IPS-NIHi7 (cell line): ENCODE results near the gene CNTNAP2.

Experiments used
- DNase-seq: peaks from one replicate; pipeline ENCODE4 v3.0.0; 2012; ENCODE audit warnings: mixed read lengths; ENCODE audit errors: extremely low spot score

CNTNAP2 gene

GRCh38 chr7:148093375-148094166 is 1977.0 kb downstream of the CNTNAP2 start:
- DNase-seq, result no peak

DNA sequence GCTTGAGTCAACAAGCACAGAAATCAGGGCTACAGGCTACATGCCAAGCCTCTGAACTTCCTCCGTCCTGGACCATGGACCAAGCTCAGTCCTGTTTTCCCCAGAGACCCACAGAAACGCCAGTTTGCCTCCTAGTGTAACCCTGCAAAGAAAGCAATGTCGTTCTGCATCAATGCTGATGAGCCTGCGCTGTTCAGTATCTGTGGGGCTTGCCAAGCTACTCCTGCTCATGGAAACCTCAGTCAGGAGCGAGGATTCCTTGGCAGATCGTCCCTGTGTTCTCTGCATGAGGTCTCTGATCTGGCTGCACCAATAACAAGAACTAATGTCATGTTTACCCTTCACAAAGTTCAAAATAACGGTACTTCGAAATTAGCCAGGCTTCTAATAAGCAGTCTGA is 1978.5 kb downstream of the CNTNAP2 start:
- DNase-seq, result no peak

DNA sequence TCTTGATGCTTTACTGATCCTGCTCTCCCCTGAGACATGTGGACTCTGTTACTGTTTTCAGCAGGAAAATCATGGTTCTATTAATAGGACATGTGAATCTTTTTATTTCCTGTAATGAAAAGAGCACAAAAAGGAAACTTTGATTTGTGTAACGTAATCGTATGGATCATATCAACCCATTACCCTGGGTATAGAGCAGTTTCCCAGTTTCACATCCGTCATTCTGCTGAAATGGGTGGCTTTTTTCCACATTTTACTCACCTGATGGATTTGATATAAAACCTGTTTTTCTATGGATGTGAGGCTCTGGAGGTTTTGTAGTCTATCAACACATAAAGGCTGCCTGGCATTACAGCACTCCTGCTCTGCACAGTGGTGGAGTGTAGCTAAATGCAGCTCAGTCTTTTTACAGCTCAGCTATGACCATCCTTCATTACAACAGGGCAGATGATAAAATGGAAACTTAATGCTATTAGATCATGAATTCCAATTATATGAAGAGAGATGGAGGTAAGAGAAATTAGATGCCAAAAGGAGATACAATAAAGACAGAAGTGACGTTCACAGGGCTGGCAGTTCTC is 1987.6 kb downstream of the CNTNAP2 start:
- no peak for DNase-seq

DNA sequence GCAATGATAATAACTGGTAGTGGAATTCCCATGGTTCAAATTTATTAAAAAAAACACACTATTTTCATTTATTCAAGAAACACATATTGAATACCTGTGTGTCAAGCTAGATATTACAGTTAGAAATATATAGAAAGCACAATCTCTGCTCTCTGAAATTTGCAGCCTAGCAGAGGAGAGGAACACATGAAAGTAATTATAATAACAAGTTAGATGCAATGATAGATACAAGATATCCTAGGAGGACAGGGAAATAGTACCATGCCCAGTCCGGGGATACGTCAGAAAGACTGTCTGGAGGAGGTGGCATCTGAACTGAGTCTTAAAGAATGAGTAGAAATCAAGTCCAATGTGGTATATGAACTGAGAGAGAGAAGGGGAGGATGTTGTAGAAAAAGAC is 1988.3 kb downstream of the CNTNAP2 start:
- no peak for DNase-seq

GRCh38 chr7:148105853-148106252 is 1989.3 kb downstream of the CNTNAP2 start:
- no peak for DNase-seq

GRCh38 chr7:148107443-148108127 is 1991.0 kb downstream of the CNTNAP2 start:
- no peak for DNase-seq

DNA sequence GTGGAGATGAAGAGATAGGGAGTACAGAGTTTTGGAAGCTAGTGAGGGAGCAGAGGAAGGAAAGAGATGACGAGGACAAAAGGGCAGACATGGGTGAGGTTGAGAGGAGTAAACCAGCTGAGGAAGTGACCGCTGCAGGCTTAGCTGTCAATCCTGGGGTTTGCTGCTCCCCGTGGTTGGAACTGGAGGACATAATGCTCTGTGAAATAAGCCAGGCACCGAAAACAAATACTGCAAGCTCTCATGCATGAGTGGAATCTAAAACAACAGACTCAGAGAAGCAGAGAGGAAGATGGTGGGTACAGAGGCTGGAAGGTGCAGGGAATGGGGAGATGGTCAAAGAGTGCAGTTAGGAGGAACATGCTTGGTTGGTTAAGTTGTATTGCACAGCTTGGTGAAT is 1991.8 kb downstream of the CNTNAP2 start:
- DNase-seq, result no peak

DNA sequence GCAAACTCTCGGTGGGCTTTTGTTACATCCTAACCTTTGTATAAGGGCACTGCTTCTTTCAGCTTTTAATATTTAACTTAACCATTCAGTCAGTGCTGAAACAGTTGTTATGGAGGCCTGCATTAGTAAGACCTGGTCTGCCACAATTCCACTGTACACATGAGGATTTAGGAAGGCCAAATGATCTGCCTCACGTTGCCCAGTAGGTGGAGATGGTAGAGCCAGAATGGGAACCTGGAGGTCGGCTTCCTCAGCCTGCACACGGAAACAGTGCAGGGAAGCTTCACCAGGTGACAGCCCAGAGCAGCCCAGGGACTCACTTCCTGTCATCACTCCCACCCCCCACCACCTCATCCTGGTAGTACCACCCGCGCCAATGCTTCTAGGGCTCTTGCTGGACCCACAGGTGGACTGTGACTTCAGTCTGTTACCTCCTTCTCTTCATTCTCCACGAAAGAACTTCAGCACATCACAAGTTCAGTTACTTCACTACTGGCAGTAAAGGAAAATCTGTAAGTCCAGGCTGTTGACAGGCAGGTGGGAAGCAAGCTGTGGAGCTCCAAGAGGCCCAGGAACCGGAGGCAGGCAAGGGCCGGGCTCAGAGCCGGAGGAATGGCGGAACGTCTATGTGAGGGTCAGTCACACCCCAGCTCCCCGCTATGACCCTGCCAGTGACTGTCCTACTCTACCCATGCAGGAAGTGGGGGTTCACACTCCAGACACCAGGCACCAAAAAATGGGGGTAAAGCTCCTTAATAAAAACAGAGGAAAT is 1993.7 kb downstream of the CNTNAP2 start:
- DNase-seq, result peak; percentile 62

GRCh38 chr7:148114804-148115203 is 1998.2 kb downstream of the CNTNAP2 start:
- DNase-seq, result no peak

- peak; percentile 31 for DNase-seq
Observed at GRCh38 chr7:148115308-148115707, 1998.7 kb downstream of the CNTNAP2 start.

DNA sequence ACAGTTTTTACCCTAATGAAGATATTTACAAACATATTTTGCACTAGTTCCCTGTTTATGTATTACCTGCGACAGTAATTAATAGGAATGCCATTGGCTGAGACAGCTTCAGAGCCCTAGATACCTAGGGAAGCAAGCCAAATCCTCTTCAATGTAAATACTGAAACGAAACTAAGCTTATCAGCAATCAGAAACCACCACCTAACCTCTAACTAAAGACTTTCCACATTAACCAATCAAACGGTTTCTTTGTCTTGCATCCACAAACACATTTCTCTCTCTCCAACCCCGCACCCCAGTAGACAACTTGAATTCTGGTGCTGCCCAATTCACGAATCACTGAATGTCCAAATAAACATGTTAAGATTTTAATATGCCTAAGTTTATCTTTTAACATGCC is 1999.6 kb downstream of the CNTNAP2 start:
- no peak for DNase-seq

DNA sequence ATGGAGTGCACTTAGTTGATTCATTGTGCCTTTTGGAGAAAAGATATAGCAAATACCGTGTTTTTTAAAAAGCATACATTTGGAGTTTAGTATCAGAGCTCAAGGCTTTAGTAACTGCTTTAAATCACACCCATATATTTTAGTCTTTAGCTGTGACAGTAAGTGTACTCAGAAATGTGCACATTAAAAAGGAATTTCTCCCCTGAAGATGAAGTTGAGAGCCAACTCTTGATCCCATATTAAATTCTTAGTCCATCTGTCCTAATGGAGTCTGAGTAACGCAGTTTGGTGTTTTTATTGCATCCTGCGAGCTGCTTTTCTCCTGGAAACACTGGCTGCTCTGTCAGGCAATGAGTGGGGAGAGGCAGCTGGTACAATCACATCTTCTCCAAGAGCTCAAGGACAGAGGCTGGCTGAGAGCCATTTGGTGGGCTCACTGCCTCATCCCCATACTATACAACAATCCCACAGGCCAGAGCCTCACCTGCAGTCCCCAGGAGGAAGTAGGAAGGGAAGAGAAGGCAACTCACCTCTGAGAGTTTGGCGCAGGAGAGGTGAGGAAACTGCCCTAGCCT is 2000.3 kb downstream of the CNTNAP2 start:
- no peak for DNase-seq

DNA sequence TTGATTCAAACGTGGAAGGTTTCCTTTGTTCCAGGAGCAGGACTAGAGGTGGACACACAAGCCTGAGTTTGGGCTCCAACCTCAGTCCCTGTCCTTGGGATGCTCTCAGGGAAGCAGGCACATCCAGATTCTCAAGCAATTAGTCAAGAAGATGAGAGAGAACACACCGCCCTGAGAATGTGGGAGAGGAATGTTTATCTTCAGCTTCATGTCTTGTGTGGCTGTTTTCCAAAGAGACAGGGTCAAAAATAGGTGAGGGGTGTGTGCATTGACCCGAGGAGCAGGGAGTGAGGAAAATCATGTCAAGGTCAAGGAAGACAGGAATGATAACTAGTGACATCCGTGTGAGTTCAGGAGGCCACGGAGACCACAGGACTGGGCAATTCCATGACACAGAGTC is 2001.8 kb downstream of the CNTNAP2 start:
- DNase-seq, result no peak

DNA sequence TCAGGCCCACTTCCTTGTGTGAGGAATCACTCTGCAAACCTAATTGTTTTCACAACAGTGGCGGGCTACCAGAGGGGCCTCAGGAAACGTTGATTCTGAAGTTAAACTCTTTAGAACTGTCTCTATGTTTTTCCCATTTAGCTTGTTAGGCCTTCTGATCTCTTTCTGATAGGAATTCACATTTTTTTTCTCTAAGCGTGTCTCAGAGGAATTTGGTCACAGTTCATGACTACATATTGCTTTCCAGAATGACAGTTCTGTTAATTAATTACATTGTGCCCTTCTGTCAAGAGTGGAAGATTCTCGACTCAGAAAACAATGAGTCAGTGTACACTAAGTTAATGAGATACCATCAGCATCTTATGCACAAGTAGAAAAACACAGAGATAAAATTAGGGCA is 2004.8 kb downstream of the CNTNAP2 start:
- no peak for DNase-seq

- DNase-seq, result no peak
Observed at GRCh38 chr7:148121847-148122246, 2005.2 kb downstream of the CNTNAP2 start.

GRCh38 chr7:148124477-148124876 is 2007.9 kb downstream of the CNTNAP2 start:
- DNase-seq, result no peak

- DNase-seq, result no peak
Observed at GRCh38 chr7:148127374-148127773, 2010.8 kb downstream of the CNTNAP2 start.

- DNase-seq, result no peak
Observed at GRCh38 chr7:148129023-148129422, 2012.4 kb downstream of the CNTNAP2 start.

DNA sequence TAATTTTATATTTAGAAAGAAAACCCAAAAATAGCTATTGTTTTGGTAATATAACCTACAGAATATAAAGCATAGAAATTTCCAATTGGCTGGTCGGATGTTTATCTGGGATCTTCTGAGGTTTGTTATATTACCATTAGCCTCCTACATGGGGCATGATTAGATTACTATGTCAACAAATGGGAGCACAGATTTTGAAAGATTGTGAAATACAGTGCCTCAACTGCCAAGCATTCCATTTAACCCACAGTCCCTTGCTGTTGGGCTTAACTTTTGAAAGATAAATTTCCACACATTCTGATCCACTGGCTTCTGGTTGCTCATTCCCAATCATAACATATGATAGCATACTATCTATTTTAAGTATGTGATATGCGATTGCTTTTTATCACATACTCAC is 2018.5 kb downstream of the CNTNAP2 start:
- DNase-seq, result no peak

GRCh38 chr7:148135997-148136396 is 2019.4 kb downstream of the CNTNAP2 start:
- DNase-seq, result no peak

GRCh38 chr7:148142660-148143248 is 2026.2 kb downstream of the CNTNAP2 start:
- peak; percentile 56 for DNase-seq
